ENCODE data around the gene PIP5K1B. TPM values are rescaled to one million over a fixed set of nuclear protein-coding genes. Genes with fewer than 3 reads are reported as not detected.

Gene PIP5K1B
- total and polyA plus RNA-seq, 10 of the 15 experiments (the other 5 are each of a cell fraction or from before 2014, with no cell fraction given): 6.8 to 16.3 (median 10.6) TPM

DNA sequence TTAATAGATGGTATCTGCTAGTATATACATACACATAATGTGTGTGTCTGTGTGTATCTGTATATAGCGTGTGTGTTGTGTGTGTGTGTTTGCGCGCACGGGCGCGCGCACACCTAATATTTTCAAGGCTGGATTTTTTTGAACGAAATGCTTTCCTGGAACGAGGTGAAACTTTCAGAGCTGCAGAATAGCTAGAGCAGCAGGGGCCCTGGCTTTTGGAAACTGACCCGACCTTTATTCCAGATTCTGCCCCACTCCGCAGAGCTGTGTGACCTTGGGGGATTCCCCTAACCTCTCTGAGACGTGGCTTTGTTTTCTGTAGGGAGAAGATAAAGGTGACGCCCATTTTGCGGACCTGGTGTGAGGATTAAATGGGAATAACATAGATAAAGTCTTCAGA lies 331.3 kb downstream of the PIP5K1B start:
- Histone ChIP-seq H3K4me1 (ENCODE audit: control insufficient read depth, insufficient read depth, low read length) (peaks cover 6% of the 10 kb centered on the region), H3K36me3 (ENCODE audit: control insufficient read depth in 2 of 2, insufficient read depth in 2 of 2, low read length in 1 of 2) (no peaks in the 10 kb centered on the region), H3K4me3 (peak overlapping the region; percentile 96), H3K79me2 (ENCODE audit: control insufficient read depth, insufficient read depth, low read length) (peaks cover 17% of the 10 kb centered on the region), H4K20me1 (ENCODE audit: control insufficient read depth, insufficient read depth) (no peaks in the 10 kb centered on the region), H3K4me2 (ENCODE audit: control insufficient read depth, insufficient read depth) (peak overlapping the region; percentile 88), H3K27me3 (replicated peaks in 1 of 2; ENCODE audit: control insufficient read depth in 2 of 2, insufficient read depth in 2 of 2, low read length in 1 of 2) (no peaks in the 10 kb centered on the region), H2AFZ (ENCODE audit: control insufficient read depth, low read depth, low read length) (peak overlapping the region; percentile 98), H3K9ac (ENCODE audit: control insufficient read depth, insufficient read depth, low read length) (peak overlapping the region; percentile 80), H3K27ac (ENCODE audit: control insufficient read depth, insufficient read depth) (peak overlapping the region; percentile 72), H3K9me3 (replicated peaks; ENCODE audit: control insufficient read depth, insufficient read depth, low read length) (no peaks in the 10 kb centered on the region; the same call in 2 of the 3 replicates)
- in situ Hi-C loops (cut with MboI): no loop called here
- intact Hi-C loops (cut with micrococcal nuclease; ENCODE audit: unreplicated experiment): loop anchor here (1.0 kb wide), 1 partner anchor 157 kb away; no protein-coding TSS in a partner anchor
- CTCF ChIA-PET: interaction anchor here (0.6 to 5.1 kb wide), 17 partner anchors 8 to 527 kb away, joined by 3 to 58 read pairs (median 5); no protein-coding TSS in a partner anchor
- WGBS (ENCODE audit: insufficient coverage, insufficient replicate concordance, low lambda C conversion rate, missing lambda C conversion rate): under 1% methylated on average over 14 of the region's 14 CpGs
- DNase-seq (ENCODE audit: low read depth, low spot score) (no peak), FAIRE-seq (no peak), ATAC-seq (peak; percentile 55)
- TF ChIP-seq CBFB (IDR thresholded peaks at IDR 0.05; ENCODE audit: low read depth): 0 out of 2 replicates have a peak, but pooled peaks have one; percentile 32
- TF ChIP-seq FOXM1 (IDR thresholded peaks at IDR 0.05; ENCODE audit: low read depth, low read length): no peak
- POLR2A ChIA-PET: no interaction called here
- RAD21 ChIA-PET (ENCODE audit: unreplicated experiment): interaction anchor here (0.8 to 2.0 kb wide), 2 partner anchors 156 to 159 kb away, joined by 3 to 19 read pairs; no protein-coding TSS in a partner anchor
- TSS peak; percentile 84 for BruUV-seq (replicated peaks)
- SMC1A ChIA-PET (ENCODE audit: uncharacterized antibody, unreplicated experiment): interaction anchor here (0.5 to 1.9 kb wide), 5 partner anchors 9 to 363 kb away, joined by 3 to 10 read pairs (median 3); no protein-coding TSS in a partner anchor

DNA sequence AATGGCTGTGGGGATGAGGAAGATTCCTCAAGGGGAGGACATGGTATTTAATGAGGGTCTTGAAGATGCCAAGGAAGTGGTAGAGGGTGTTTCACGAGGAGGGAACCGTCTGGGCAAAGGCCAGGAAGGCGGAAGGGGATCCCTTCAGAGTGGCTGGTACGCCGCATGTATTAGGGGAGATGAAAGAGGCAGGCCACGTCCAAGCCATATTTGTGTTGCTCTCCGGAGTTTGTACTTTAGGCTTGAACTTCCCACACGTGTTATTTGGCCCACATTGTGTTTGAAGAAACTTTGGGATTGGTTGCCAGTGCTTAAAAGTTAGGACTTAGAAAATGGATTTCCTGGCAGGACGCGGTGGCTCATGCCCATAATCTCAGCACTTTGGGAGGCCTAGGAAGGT lies 331.8 kb downstream of the PIP5K1B start:
- ChIA-PET RAD21 (ENCODE audit: unreplicated experiment) (interaction anchor here (2.0 kb wide), 1 partner anchor 155 kb away, joined by 19 read pairs; no protein-coding TSS in a partner anchor), SMC1A (ENCODE audit: uncharacterized antibody, unreplicated experiment) (interaction anchor here (1.4 to 1.9 kb wide), 3 partner anchors 9 to 156 kb away, joined by 3 to 10 read pairs (median 6); no protein-coding TSS in a partner anchor), POLR2A (no interaction called here), CTCF (interaction anchor here (0.6 to 5.1 kb wide), 11 partner anchors 9 to 189 kb away, joined by 3 to 58 read pairs (median 7); no protein-coding TSS in a partner anchor)
- no peak for FAIRE-seq
- peak overlapping the region; percentile 96 for H3K4me3 ChIP-seq
- H3K9me3 ChIP-seq (replicated peaks; ENCODE audit: control insufficient read depth, insufficient read depth, low read length): no peaks in the 10 kb centered on the region; the same call in 2 of the 3 replicates
- WGBS (ENCODE audit: insufficient coverage, insufficient replicate concordance, low lambda C conversion rate, missing lambda C conversion rate): 52% methylated on average over 10 of the region's 10 CpGs
- peak overlapping the region; percentile 98 for H2AFZ ChIP-seq (ENCODE audit: control insufficient read depth, low read depth, low read length)
- H3K36me3 ChIP-seq (ENCODE audit: control insufficient read depth in 2 of 2, insufficient read depth in 2 of 2, low read length in 1 of 2): no peaks in the 10 kb centered on the region
- DNase-seq (ENCODE audit: low read depth, low spot score): no peak
- peaks cover 17% of the 10 kb centered on the region for H3K79me2 ChIP-seq (ENCODE audit: control insufficient read depth, insufficient read depth, low read length)
- in situ Hi-C loops (cut with MboI) (no loop called here), intact Hi-C loops (cut with micrococcal nuclease; ENCODE audit: unreplicated experiment) (loop anchor here (1.0 kb wide), 1 partner anchor 157 kb away; no protein-coding TSS in a partner anchor)
- no peak for ATAC-seq
- no peak for TF ChIP-seq KAT2A (conservative IDR thresholded peaks at IDR 0.05; ENCODE audit: control insufficient read depth, low read depth, low read length)
- no peak for TF ChIP-seq BACH1 (IDR thresholded peaks at IDR 0.05; ENCODE audit: borderline replicate concordance)
- TF ChIP-seq ZBED1 (IDR thresholded peaks at IDR 0.05; ENCODE audit: borderline replicate concordance): no peak
- no peak for TF ChIP-seq POLR2A (IDR thresholded peaks at IDR 0.05; ENCODE audit: low read depth, low read length)
- TF ChIP-seq, protein P1, sequence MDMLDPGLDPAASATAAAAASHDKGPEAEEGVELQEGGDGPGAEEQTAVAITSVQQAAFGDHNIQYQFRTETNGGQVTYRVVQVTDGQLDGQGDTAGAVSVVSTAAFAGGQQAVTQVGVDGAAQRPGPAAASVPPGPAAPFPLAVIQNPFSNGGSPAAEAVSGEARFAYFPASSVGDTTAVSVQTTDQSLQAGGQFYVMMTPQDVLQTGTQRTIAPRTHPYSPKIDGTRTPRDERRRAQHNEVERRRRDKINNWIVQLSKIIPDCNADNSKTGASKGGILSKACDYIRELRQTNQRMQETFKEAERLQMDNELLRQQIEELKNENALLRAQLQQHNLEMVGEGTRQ (IDR thresholded peaks at IDR 0.05; ENCODE audit: borderline replicate concordance, low read depth, low read length): no peak
- no peak for TF ChIP-seq SREBF1 (IDR thresholded peaks at IDR 0.05; ENCODE audit: low read length)
- TF ChIP-seq TAF1 (IDR thresholded peaks at IDR 0.05; ENCODE audit: borderline replicate concordance, low read depth, low read length): no peak
- H3K9ac ChIP-seq (ENCODE audit: control insufficient read depth, insufficient read depth, low read length): peak overlapping the region; percentile 80
- peaks cover 6% of the 10 kb centered on the region for H3K4me1 ChIP-seq (ENCODE audit: control insufficient read depth, insufficient read depth, low read length)
- peak overlapping the region; percentile 72 for H3K27ac ChIP-seq (ENCODE audit: control insufficient read depth, insufficient read depth)
- H3K27me3 ChIP-seq (replicated peaks in 1 of 2; ENCODE audit: control insufficient read depth in 2 of 2, insufficient read depth in 2 of 2, low read length in 1 of 2): no peaks in the 10 kb centered on the region
- no peaks in the 10 kb centered on the region for H4K20me1 ChIP-seq (ENCODE audit: control insufficient read depth, insufficient read depth)
- peak overlapping the region; percentile 88 for H3K4me2 ChIP-seq (ENCODE audit: control insufficient read depth, insufficient read depth)
- BruUV-seq (replicated peaks): no TSS peak
